ENCODE data around the gene PLCB3. TPM values are rescaled to one million over a fixed set of nuclear protein-coding genes. Genes with fewer than 3 reads are reported as not detected.

Gene PLCB3
- total RNA-seq, 1 experiment from 2014 or later, result 137 TPM

- no peak for DNase-seq (ENCODE audit: low spot score)
Observed at GRCh38 chr11:64220798-64221197, 30.5 kb upstream of the PLCB3 start.

DNA sequence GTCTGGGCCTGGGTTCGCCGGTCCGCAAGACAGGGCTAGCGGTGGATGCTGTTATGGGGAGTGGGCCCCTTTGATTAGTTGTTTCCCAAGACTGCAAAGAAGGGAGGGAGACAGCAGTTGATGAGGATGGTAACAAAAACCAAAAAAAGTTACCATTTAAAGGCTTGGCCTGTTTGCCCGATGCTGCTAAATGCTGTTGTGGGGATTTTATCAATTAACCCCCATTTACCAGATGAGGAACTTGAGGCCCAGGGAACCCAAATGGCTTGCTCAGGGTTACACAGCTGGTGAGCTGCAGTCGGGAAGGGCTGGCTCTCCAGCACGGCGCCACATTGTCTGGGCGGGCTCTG, 28.7 kb upstream of the PLCB3 start:
- DNase-seq (ENCODE audit: low spot score), result no peak

DNA sequence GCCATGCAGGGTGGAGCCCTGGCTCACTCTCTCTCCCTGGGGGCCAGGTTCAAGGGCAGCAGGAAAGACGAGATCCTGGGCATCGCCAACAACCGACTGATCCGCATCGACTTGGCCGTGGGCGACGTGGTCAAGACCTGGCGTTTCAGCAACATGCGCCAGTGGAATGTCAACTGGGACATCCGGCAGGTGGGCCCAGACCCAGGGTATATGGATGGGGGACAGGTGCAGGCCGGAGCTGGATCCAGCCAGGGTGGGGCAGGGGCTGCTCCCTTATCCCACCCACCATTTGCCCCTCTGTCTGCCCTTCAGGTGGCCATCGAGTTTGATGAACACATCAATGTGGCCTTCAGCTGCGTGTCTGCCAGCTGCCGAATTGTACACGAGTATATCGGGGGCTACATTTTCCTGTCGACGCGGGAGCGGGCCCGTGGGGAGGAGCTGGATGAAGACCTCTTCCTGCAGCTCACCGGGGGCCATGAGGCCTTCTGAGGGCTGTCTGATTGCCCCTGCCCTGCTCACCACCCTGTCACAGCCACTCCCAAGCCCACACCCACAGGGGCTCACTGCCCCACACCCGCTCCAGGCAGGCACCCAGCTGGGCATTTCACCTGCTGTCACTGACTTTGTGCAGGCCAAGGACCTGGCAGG, 28.2 kb upstream of the PLCB3 start:
- DNase-seq (ENCODE audit: low spot score), result no peak

DNA sequence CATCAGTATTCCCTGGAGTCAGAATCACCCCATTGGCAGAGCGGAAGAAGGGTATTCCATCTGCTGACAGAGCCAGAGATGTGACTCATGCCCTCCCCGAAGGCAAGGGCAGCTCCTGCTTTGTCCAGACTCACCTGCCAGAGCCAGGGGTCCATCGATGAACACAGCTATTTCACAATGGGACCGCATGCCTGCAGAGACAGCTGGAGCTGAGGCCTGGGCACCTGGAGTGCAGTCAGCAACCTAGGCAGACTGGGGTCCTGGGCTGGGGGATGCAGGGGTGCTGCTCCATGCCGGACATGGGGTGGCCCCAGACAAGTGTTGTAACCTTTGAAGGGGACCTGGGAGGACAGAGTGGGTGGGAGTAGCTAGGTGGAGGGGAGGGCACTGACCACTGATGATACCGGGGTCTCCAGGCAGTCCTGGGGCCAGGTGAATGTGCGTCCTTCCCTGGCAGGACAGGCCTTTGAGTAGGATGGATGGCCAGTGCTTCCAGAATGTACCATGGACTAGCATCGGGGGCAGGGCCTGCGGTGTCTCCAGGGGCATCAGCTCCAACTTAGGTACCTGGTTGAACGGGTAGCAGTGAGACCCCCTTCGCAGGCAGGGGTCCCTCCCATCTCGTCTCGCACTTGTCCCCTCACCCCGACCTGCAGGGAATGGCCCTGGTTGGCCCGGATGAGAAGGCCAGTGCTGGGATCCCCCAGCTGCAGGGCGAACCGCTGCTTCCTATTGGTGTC, 27.0 kb upstream of the PLCB3 start:
- DNase-seq (ENCODE audit: low spot score), result no peak

- no peak for DNase-seq (ENCODE audit: low spot score)
Observed at GRCh38 chr11:64224891-64225607, 26.3 kb upstream of the PLCB3 start.

GRCh38 chr11:64225608-64226506, 25.5 kb upstream of the PLCB3 start, which contains the start of the genes NUDT22 and TRPT1:
Gene NUDT22 (plus strand): TSS chr11:64226274. CDS start chr11:64226653, 379 bp downstream.
Gene TRPT1 (minus strand): TSS chr11:64226186. CDS start chr11:64225860, 326 bp downstream.
- peak; percentile 94 for DNase-seq (ENCODE audit: low spot score)

DNA sequence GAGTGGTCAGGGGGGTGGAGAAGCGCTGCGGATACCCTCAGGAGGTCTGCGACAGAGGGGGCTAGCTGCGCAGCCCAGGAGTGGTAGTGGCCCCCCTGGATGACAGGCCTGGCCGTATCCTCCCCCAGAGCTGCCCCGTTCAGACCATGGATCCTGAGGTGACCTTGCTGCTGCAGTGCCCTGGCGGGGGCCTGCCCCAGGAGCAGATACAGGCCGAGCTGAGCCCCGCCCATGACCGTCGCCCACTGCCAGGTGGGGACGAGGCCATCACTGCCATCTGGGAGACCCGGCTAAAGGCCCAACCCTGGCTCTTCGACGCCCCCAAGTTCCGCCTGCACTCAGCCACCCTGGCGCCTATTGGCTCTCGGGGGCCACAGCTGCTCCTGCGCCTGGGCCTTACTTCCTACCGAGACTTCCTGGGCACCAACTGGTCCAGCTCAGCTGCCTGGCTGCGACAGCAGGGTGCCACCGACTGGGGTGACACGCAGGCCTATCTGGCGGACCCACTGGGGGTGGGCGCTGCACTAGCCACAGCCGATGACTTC, 24.8 kb upstream of the PLCB3 start:
- peak; percentile 59 for DNase-seq (ENCODE audit: low spot score)

DNA sequence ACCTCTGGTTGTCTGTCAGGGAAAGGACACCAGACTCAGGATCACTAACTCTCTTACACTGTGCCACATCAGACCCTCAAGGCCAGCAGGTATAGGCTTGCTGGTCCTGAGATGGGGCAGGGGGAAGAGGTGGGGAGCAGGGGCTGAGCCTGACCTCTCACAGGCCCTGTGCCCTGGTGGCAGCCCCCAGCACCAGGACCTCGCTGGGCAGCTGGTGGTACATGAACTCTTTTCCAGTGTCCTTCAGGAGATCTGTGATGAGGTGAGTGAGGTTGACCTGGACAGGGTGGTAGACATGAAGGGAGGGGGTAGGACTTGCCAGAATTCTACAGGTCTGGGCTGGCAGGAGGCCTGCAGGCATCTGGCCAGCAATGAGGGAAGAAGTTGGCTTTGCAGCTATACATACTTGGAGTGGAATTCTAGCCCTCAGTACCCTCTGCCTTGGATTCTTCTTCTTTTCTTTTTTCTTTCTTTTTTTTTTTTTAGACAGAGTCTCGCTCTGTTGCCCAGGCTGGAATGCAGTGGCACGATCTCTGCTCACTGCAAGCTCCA, 23.8 kb upstream of the PLCB3 start:
- DNase-seq (ENCODE audit: low spot score), result no peak

- DNase-seq (ENCODE audit: low spot score), result no peak
Observed at GRCh38 chr11:64229090-64229743, 22.1 kb upstream of the PLCB3 start.

- no peak for DNase-seq (ENCODE audit: low spot score)
Observed at GRCh38 chr11:64229744-64230170, 21.6 kb upstream of the PLCB3 start.

- peak; percentile 93 for DNase-seq (ENCODE audit: low spot score)
Observed at GRCh38 chr11:64230171-64230984, 21.0 kb upstream of the PLCB3 start, which contains the start of gene DNAJC4. Gene DNAJC4 (plus strand): TSS chr11:64230548. CDS start chr11:64230855, 307 bp downstream.

GRCh38 chr11:64230985-64231365, 20.4 kb upstream of the PLCB3 start:
- no peak for DNase-seq (ENCODE audit: low spot score)

GRCh38 chr11:64231546-64231945, 19.8 kb upstream of the PLCB3 start:
- DNase-seq (ENCODE audit: low spot score), result no peak

- DNase-seq (ENCODE audit: low spot score), result no peak
Observed at GRCh38 chr11:64232182-64232966, 19.0 kb upstream of the PLCB3 start.

DNA sequence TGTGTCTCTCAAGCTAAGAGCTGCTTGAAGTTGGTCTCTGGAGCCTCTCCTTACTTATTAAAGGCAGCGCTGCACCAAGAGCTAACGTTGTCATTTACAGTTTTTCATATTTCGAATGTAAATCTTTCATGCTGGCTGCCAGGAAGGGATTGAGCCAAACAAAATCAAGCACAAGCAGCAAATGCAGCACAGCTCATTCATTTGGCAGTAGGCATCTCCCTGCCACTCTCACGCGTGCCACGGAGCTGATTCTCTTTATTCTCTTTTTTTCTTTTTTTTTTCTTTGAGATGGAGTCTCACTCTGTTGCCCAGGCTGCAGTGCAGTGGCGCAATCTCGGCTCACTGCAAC, 18.4 kb upstream of the PLCB3 start:
- DNase-seq (ENCODE audit: low spot score), result no peak

DNA sequence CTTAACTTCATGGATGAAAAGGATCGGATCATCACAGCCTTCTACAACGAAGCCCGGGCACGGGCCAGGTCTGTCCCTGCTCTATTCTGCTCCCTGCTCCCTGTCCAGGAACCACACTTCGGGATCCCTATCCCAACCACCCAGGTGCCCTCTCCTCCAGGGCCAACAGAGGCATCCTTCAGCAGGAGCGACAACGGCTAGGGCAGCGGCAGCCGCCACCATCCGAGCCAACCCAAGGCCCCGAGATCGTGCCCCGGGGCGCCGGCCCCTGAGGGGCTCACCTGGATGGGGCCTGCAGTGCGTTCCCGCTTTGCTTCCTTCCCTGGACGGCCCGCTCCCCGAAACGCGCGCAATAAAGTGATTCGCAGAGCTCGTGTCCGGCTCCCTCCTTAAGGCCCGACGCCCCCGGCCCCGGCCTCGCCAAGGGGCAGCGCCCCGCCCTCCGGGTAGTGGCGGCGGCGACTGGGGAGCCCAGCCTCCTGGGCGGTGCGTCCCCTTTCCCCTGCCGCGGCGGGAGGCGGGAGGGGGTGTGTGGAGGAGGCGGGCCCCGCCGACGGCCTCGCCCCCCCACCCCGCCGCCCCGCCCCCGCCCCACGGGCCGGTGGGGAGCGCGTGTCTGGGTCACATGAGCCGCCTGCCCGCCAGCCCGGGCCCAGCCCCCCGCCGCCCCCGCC, 17.3 kb upstream of the PLCB3 start, which contains the start of gene VEGFB:
Gene VEGFB, plus strand, starts transcription at position 672 of the 674 bp plus-strand sequence. CDS start 250 bp downstream, outside the sequence.
- DNase-seq (ENCODE audit: low spot score), result peak; percentile 44

GRCh38 chr11:64234647-64235379, 16.5 kb upstream of the PLCB3 start:
- peak; percentile 51 for DNase-seq (ENCODE audit: low spot score)
